HG03280 (cell line): ENCODE results near the gene ZRANB2.

Source experiments
- ATAC-seq: cut with Tn5 transposase; IDR thresholded peaks from one replicate; pipeline ENCODE4 v1.9.1; 2021; ENCODE audit warnings: mild to moderate bottlenecking, moderate library complexity; ENCODE audit not compliant: unreplicated experiment

The ZRANB2 gene

GRCh38 chr1:71080739-71081696, at the start of gene ZRANB2:
Gene ZRANB2 (minus strand): TSS chr1:71081035. CDS start chr1:71080995, 40 bp downstream.
- peak; percentile 99 for ATAC-seq

- no peak for ATAC-seq
Observed at GRCh38 chr1:71128060-71128459, 47.2 kb upstream of the ZRANB2 start.

GRCh38 chr1:71118086-71118485, 37.3 kb upstream of the ZRANB2 start:
- no peak for ATAC-seq

- ATAC-seq, result no peak
Observed at GRCh38 chr1:71116729-71117128, 35.9 kb upstream of the ZRANB2 start.

- ATAC-seq, result no peak
Observed at GRCh38 chr1:71106658-71107322, 26.0 kb upstream of the ZRANB2 start.

- no peak for ATAC-seq
Observed at GRCh38 chr1:71104417-71104816, 23.6 kb upstream of the ZRANB2 start.

GRCh38 chr1:71101839-71102376, 21.1 kb upstream of the ZRANB2 start:
- no peak for ATAC-seq

GRCh38 chr1:71097428-71097827, 16.6 kb upstream of the ZRANB2 start:
- no peak for ATAC-seq

- no peak for ATAC-seq
Observed at GRCh38 chr1:71094913-71095312, 14.1 kb upstream of the ZRANB2 start.

- no peak for ATAC-seq
Observed at GRCh38 chr1:71093938-71094337, 13.1 kb upstream of the ZRANB2 start.

GRCh38 chr1:71089536-71090270, 8.9 kb upstream of the ZRANB2 start:
- ATAC-seq, result no peak

GRCh38 chr1:71088645-71089287, 7.9 kb upstream of the ZRANB2 start:
- no peak for ATAC-seq

GRCh38 chr1:71087713-71088112, 6.9 kb upstream of the ZRANB2 start:
- no peak for ATAC-seq

GRCh38 chr1:71087060-71087459, 6.2 kb upstream of the ZRANB2 start:
- ATAC-seq, result no peak

GRCh38 chr1:71086331-71086730, 5.5 kb upstream of the ZRANB2 start:
- ATAC-seq, result no peak

GRCh38 chr1:71083271-71083670, 2.4 kb upstream of the ZRANB2 start:
- ATAC-seq, result no peak

- no peak for ATAC-seq
Observed at GRCh38 chr1:71081697-71082080, 854 bp upstream of the ZRANB2 start.

GRCh38 chr1:71080230-71080738, 551 bp downstream of the ZRANB2 start:
- ATAC-seq, result peak; percentile 11

GRCh38 chr1:71074681-71075080, 6.2 kb downstream of the ZRANB2 start:
- ATAC-seq, result no peak

- no peak for ATAC-seq
Observed at GRCh38 chr1:71072273-71072672, 8.6 kb downstream of the ZRANB2 start.
